ENCODE results near the gene AGBL1.

Gene AGBL1

DNA sequence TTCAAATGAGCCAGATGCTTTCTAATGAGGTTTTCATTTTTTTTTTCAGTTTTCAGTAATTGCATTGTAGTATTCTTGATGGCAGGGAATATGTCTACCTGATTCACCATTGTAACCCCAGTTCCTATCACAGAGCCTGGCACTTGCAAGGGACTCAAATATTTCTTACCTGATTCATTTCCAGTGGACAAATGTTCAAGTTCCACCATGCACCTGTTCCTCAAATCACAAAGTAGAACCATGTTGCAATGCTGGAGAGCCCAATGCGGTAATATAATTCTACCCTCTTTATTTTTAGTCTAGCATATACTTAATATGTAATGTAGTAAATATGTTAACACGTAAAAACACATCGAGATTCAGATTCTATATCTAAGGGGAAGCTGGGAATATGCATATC lies 722.6 kb downstream of the AGBL1 start:
- TF ChIP-seq ZNF404 (tag by site-specific recombination; IDR thresholded peaks at IDR 0.05) (no peak), ZNF16 (tag by site-specific recombination; IDR thresholded peaks at IDR 0.05; ENCODE audit: low read depth) (no peak), ZNF350 (tag by site-specific recombination; IDR thresholded peaks at IDR 0.05) (no peak), ZNF146 (tag by site-specific recombination; IDR thresholded peaks at IDR 0.05) (no peak), GFI1B (tag by site-specific recombination; IDR thresholded peaks at IDR 0.05) (no peak), ZBTB7A (tag by site-specific recombination; IDR thresholded peaks at IDR 0.05; ENCODE audit: low read depth) (no peak), ZBTB48 (tag by site-specific recombination; IDR thresholded peaks at IDR 0.05) (no peak), ZNF529 (tag by site-specific recombination; IDR thresholded peaks at IDR 0.05; ENCODE audit: insufficient replicate concordance) (no peak)
- TF ChIP-seq, protein P1, sequence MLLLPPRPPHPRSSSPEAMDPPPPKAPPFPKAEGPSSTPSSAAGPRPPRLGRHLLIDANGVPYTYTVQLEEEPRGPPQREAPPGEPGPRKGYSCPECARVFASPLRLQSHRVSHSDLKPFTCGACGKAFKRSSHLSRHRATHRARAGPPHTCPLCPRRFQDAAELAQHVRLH (tag by site-specific recombination; IDR thresholded peaks at IDR 0.05) = no peak
- CTCF ChIA-PET = interaction anchor here (0.6 kb wide), 1 partner anchor 24 kb away, joined by 7 read pairs; no protein-coding TSS in a partner anchor
- Histone ChIP-seq H3K36me3 (ENCODE audit: control insufficient read depth in 2 of 2, insufficient read depth in 1 of 2, low read length in 2 of 2) (no peaks in the 10 kb centered on the region), H3K27ac (ENCODE audit: extremely low read depth, low read depth, low read length) (no peak overlapping the region), H3K4me1 (ENCODE audit: control insufficient read depth, insufficient read depth, low read length) (no peaks in the 10 kb centered on the region), H3K9me3 (ENCODE audit: control insufficient read depth, insufficient read depth, low read depth, low read length) (no peaks in the 10 kb centered on the region), H3K4me3 (ENCODE audit: low read depth, low read length) (no peak overlapping the region)
- POLR2A ChIA-PET = no interaction called here

DNA sequence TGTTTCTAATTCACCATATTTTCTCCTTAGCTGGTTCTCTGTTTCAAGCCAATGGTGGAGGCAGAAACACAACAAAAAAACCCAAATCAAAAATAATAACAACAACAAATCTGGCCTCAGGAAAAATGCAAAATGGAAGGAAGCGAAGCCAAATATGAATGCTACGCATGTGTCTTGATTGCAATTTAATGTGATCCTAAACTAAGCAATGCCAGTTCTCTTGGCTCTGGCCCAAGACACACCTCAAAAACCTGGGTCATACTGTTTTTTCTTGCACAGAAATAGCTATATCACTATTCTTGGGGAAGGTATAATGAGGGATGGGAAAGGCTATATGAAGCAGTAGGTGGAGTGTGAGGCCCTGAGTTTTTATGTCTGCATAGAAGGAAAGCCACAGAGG lies 724.7 kb downstream of the AGBL1 start:
- CTCF ChIA-PET = no interaction called here
- no peak overlapping the region for H3K4me3 ChIP-seq (ENCODE audit: low read depth, low read length)
- H3K36me3 ChIP-seq (ENCODE audit: control insufficient read depth in 2 of 2, insufficient read depth in 1 of 2, low read length in 2 of 2) = no peaks in the 10 kb centered on the region
- no peaks in the 10 kb centered on the region for H3K4me1 ChIP-seq (ENCODE audit: control insufficient read depth, insufficient read depth, low read length)
- POLR2A ChIA-PET = interaction anchor here (0.6 kb wide), 1 partner anchor 24 kb away, joined by 6 read pairs; no protein-coding TSS in a partner anchor
- TF ChIP-seq ZNF621 (tag by site-specific recombination; IDR thresholded peaks at IDR 0.05) (no peak), ZNF76 (tag by site-specific recombination; IDR thresholded peaks at IDR 0.05; ENCODE audit: borderline replicate concordance, low read depth) (no peak), GLI2 (tag by site-specific recombination; IDR thresholded peaks at IDR 0.05; ENCODE audit: borderline replicate concordance, low read depth) (no peak), ZNF366 (tag by site-specific recombination; conservative IDR thresholded peaks at IDR 0.05) (no peak), ZNF521 (tag by site-specific recombination; IDR thresholded peaks at IDR 0.05) (no peak), ZNF391 (tag by site-specific recombination; IDR thresholded peaks at IDR 0.05; ENCODE audit: borderline replicate concordance, low read depth) (no peak), FEZF1 (tag by site-specific recombination; IDR thresholded peaks at IDR 0.05) (no peak), HOXD13 (CRISPR knock-in tag; IDR thresholded peaks at IDR 0.05; ENCODE audit: borderline replicate concordance) (no peak), SCRT1 (tag by site-specific recombination; IDR thresholded peaks at IDR 0.05; ENCODE audit: borderline replicate concordance) (no peak), ZNF311 (tag by site-specific recombination; IDR thresholded peaks at IDR 0.05; ENCODE audit: borderline replicate concordance) (no peak), WT1 (tag by site-specific recombination; IDR thresholded peaks at IDR 0.05) (no peak)
- TF ChIP-seq, protein P2, sequence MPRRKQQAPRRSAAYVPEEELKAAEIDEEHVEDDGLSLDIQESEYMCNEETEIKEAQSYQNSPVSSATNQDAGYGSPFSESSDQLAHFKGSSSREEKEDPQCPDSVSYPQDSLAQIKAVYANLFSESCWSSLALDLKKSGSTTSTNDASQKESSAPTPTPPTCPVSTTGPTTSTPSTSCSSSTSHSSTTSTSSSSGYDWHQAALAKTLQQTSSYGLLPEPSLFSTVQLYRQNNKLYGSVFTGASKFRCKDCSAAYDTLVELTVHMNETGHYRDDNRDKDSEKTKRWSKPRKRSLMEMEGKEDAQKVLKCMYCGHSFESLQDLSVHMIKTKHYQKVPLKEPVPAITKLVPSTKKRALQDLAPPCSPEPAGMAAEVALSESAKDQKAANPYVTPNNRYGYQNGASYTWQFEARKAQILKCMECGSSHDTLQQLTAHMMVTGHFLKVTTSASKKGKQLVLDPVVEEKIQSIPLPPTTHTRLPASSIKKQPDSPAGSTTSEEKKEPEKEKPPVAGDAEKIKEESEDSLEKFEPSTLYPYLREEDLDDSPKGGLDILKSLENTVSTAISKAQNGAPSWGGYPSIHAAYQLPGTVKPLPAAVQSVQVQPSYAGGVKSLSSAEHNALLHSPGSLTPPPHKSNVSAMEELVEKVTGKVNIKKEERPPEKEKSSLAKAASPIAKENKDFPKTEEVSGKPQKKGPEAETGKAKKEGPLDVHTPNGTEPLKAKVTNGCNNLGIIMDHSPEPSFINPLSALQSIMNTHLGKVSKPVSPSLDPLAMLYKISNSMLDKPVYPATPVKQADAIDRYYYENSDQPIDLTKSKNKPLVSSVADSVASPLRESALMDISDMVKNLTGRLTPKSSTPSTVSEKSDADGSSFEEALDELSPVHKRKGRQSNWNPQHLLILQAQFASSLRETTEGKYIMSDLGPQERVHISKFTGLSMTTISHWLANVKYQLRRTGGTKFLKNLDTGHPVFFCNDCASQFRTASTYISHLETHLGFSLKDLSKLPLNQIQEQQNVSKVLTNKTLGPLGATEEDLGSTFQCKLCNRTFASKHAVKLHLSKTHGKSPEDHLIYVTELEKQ (tag by site-specific recombination; IDR thresholded peaks at IDR 0.05; ENCODE audit: borderline replicate concordance) = no peak
- TF ChIP-seq, protein P3, sequence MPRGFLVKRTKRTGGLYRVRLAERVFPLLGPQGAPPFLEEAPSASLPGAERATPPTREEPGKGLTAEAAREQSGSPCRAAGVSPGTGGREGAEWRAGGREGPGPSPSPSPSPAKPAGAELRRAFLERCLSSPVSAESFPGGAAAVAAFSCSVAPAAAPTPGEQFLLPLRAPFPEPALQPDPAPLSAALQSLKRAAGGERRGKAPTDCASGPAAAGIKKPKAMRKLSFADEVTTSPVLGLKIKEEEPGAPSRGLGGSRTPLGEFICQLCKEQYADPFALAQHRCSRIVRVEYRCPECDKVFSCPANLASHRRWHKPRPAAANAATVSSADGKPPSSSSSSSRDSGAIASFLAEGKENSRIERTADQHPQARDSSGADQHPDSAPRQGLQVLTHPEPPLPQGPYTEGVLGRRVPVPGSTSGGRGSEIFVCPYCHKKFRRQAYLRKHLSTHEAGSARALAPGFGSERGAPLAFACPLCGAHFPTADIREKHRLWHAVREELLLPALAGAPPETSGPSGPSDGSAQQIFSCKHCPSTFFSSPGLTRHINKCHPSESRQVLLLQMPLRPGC (tag by site-specific recombination; IDR thresholded peaks at IDR 0.05) = no peak
- TF ChIP-seq, protein P4, sequence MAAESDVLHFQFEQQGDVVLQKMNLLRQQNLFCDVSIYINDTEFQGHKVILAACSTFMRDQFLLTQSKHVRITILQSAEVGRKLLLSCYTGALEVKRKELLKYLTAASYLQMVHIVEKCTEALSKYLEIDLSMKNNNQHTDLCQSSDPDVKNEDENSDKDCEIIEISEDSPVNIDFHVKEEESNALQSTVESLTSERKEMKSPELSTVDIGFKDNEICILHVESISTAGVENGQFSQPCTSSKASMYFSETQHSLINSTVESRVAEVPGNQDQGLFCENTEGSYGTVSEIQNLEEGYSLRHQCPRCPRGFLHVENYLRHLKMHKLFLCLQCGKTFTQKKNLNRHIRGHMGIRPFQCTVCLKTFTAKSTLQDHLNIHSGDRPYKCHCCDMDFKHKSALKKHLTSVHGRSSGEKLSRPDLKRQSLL (tag by site-specific recombination; IDR thresholded peaks at IDR 0.05) = no peak
- TF ChIP-seq, protein P5, sequence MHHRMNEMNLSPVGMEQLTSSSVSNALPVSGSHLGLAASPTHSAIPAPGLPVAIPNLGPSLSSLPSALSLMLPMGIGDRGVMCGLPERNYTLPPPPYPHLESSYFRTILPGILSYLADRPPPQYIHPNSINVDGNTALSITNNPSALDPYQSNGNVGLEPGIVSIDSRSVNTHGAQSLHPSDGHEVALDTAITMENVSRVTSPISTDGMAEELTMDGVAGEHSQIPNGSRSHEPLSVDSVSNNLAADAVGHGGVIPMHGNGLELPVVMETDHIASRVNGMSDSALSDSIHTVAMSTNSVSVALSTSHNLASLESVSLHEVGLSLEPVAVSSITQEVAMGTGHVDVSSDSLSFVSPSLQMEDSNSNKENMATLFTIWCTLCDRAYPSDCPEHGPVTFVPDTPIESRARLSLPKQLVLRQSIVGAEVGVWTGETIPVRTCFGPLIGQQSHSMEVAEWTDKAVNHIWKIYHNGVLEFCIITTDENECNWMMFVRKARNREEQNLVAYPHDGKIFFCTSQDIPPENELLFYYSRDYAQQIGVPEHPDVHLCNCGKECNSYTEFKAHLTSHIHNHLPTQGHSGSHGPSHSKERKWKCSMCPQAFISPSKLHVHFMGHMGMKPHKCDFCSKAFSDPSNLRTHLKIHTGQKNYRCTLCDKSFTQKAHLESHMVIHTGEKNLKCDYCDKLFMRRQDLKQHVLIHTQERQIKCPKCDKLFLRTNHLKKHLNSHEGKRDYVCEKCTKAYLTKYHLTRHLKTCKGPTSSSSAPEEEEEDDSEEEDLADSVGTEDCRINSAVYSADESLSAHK (tag by site-specific recombination; IDR thresholded peaks at IDR 0.05) = no peak
- H3K27ac ChIP-seq (ENCODE audit: extremely low read depth, low read depth, low read length) = no peak overlapping the region
- no peaks in the 10 kb centered on the region for H3K9me3 ChIP-seq (ENCODE audit: control insufficient read depth, insufficient read depth, low read depth, low read length)
